AG04449 (cell line): ENCODE results near the gene ELOF1.

Experiments
- CTCF ChIA-PET: fragments of 350-600 bp; formaldehyde crosslinking; extraction: SDS; loops from one replicate; lab custom pipeline; 2021; ENCODE audit warnings: antibody characterized with exemption; lab: Yijun Ruan, JAX
- POLR2A ChIA-PET: fragments of 400-600, 350-600 bp; formaldehyde crosslinking; extraction: SDS; loops from one replicate; lab custom pipeline; 2020; ENCODE audit warnings: antibody characterized with exemption, inconsistent platforms; lab: Yijun Ruan, JAX
- DNase-seq: peaks from one replicate; pipeline ENCODE4 v3.0.0-alpha.2; 2010; ENCODE audit warnings: low read depth, low spot score
- H3K4me3 ChIP-seq: 2 replicates; pipeline ENCODE4 v1.5.1; 2011; ENCODE audit warnings: low read depth, mild to moderate bottlenecking, control low read depth, low read length
- CTCF ChIP-seq: IDR thresholded peaks from one replicate; pipeline ENCODE4 v1.5.1; 2011; ENCODE audit warnings: mild to moderate bottlenecking, moderate library complexity, low read length, control low read depth, inconsistent platforms; ENCODE audit not compliant: insufficient read depth; ENCODE audit errors: missing control alignments

ELOF1 gene

GRCh38 chr19:11563532-11563931 lies 4.5 kb upstream of the ELOF1 start:
- POLR2A ChIA-PET, result no interaction called here
- H3K4me3 ChIP-seq, result no peak overlapping the region
- TF ChIP-seq CTCF, result no peak
- CTCF ChIA-PET, result interaction anchor here (0.8 to 7.0 kb wide), 2 partner anchors 17 to 27 kb away, joined by 3 to 123 read pairs; partner anchors contain the start of gene ACP5
- no peak for DNase-seq

GRCh38 chr19:11560404-11561051 lies 1.5 kb upstream of the ELOF1 start:
- no peak for DNase-seq
- TF ChIP-seq CTCF, result peak; percentile 57
- ChIA-PET POLR2A (no interaction called here), CTCF (interaction anchor here (0.6 to 7.0 kb wide), 17 partner anchors 9 to 140 kb away, joined by 3 to 123 read pairs (median 5); partner anchors contain the start of genes ACP5 and CNN1)
- H3K4me3 ChIP-seq, result no peak overlapping the region

- ChIA-PET CTCF (interaction anchor here (0.9 to 2.3 kb wide), 4 partner anchors 13 to 74 kb away, joined by 3 to 12 read pairs (median 4); no protein-coding TSS in a partner anchor), POLR2A (no interaction called here)
- TF ChIP-seq CTCF, result no peak
- H3K4me3 ChIP-seq, result no peak overlapping the region
- DNase-seq, result no peak
Measured at GRCh38 chr19:11556634-11557420, 2.2 kb downstream of the ELOF1 start.

- no peak overlapping the region for H3K4me3 ChIP-seq
- no peak for DNase-seq
- no peak for TF ChIP-seq CTCF
- POLR2A ChIA-PET, result no interaction called here
- CTCF ChIA-PET, result interaction anchor here (2.3 kb wide), 1 partner anchor 19 kb away, joined by 12 read pairs; no protein-coding TSS in a partner anchor
Measured at GRCh38 chr19:11555246-11555645, 3.8 kb downstream of the ELOF1 start.

- no peak for TF ChIP-seq CTCF
- CTCF ChIA-PET, result interaction anchor here (1.0 kb wide), 1 partner anchor 18 kb away, joined by 3 read pairs; no protein-coding TSS in a partner anchor
- no peak for DNase-seq
- H3K4me3 ChIP-seq, result no peak overlapping the region
- POLR2A ChIA-PET, result no interaction called here
Measured at GRCh38 chr19:11554160-11554559, 4.9 kb downstream of the ELOF1 start.
